Hepatocyte (in vitro differentiated cells): Measurements from ENCODE around the gene PCDH9.

Experiments used
- CTCF ChIP-seq: fragments of 200-600 bp; sonication (generic); IDR thresholded peaks from 2 replicates; pipeline ENCODE4 v1.5.1; 2016; ENCODE audit warnings: antibody characterized with exemption, mild to moderate bottlenecking; ENCODE audit not compliant: poor library complexity
- EZH2 ChIP-seq: fragments of 200-600 bp; sonication (generic); IDR thresholded peaks from 2 replicates; pipeline ENCODE4 v1.6.1; 2016; ENCODE audit warnings: antibody characterized with exemption, mild to moderate bottlenecking, borderline replicate concordance
- EZH2phosphoT487 ChIP-seq: fragments of 200-600 bp; sonication (generic); IDR thresholded peaks from one replicate; pipeline ENCODE4 v1.6.1; 2018; ENCODE audit warnings: antibody characterized with exemption, mild to moderate bottlenecking, low read depth, moderate library complexity; ENCODE audit not compliant: unreplicated experiment, severe bottlenecking

- TF ChIP-seq EZH2 (no peak), CTCF (no peak), EZH2phosphoT487 (no peak)
Observed at GRCh38 chr13:67150608-67151007, 79.5 kb downstream of the PCDH9 start.
